GM13977 (cell line): ENCODE results near the gene SESN3.

ENCODE experiments used
- DNase-seq: peaks from one replicate; pipeline ENCODE4 v3.0.0; 2012; ENCODE audit warnings: low spot score
- in situ Hi-C: fragments of 300-500 bp; cut with MboI; formaldehyde crosslinking; loops from one replicate; pipeline ENCODE4 v1.12.0; 2022; ENCODE audit warnings: low sequenced_read_pairs, low pct_unique_long_range_greater_than_20kb, mixed read lengths, inconsistent platforms; ENCODE audit not compliant: unreplicated experiment
- TF ChIP-seq, protein P1 (sequence below): IDR thresholded peaks from 2 replicates; pipeline ENCODE4 v1.5.1; 2012; ENCODE audit warnings: mild to moderate bottlenecking, control low read depth; ENCODE audit not compliant: insufficient read depth; ENCODE audit errors: extremely low read depth, missing control alignments

SESN3 gene

DNA sequence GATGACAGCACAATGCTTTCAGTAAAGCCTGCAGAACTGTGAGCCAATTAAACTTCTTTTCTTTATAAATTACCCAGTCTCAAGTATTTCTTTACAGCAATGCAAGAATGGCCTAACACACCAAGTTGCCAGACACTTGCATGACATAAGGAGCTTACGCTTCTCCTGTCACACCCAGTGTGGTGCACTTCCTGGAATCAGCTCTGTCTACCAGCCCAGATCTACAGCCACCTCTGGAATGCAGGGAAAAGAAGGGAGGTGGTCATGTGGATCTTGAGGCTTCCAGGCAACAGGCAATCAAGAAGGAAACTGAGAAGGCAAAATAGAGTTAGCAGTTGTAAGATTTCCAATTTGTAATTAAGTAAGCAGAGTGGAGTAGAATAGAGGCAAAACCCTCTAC is 37.4 kb upstream of the SESN3 start:
- in situ Hi-C loops: no loop called here
- no peak for DNase-seq
- TF ChIP-seq, protein P1, sequence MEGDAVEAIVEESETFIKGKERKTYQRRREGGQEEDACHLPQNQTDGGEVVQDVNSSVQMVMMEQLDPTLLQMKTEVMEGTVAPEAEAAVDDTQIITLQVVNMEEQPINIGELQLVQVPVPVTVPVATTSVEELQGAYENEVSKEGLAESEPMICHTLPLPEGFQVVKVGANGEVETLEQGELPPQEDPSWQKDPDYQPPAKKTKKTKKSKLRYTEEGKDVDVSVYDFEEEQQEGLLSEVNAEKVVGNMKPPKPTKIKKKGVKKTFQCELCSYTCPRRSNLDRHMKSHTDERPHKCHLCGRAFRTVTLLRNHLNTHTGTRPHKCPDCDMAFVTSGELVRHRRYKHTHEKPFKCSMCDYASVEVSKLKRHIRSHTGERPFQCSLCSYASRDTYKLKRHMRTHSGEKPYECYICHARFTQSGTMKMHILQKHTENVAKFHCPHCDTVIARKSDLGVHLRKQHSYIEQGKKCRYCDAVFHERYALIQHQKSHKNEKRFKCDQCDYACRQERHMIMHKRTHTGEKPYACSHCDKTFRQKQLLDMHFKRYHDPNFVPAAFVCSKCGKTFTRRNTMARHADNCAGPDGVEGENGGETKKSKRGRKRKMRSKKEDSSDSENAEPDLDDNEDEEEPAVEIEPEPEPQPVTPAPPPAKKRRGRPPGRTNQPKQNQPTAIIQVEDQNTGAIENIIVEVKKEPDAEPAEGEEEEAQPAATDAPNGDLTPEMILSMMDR: no peak

GRCh38 chr11:95267601-95268213 is 36.7 kb upstream of the SESN3 start:
- DNase-seq: no peak
- TF ChIP-seq, protein P1: no peak
- in situ Hi-C loops: no loop called here

- TF ChIP-seq, protein P1: no peak
- in situ Hi-C loops: no loop called here
- no peak for DNase-seq
Measured at GRCh38 chr11:95266751-95267374, 35.9 kb upstream of the SESN3 start.

- no peak for DNase-seq
- in situ Hi-C loops: no loop called here
- TF ChIP-seq, protein P1: no peak
Measured at GRCh38 chr11:95264881-95265280, 33.9 kb upstream of the SESN3 start.

DNA sequence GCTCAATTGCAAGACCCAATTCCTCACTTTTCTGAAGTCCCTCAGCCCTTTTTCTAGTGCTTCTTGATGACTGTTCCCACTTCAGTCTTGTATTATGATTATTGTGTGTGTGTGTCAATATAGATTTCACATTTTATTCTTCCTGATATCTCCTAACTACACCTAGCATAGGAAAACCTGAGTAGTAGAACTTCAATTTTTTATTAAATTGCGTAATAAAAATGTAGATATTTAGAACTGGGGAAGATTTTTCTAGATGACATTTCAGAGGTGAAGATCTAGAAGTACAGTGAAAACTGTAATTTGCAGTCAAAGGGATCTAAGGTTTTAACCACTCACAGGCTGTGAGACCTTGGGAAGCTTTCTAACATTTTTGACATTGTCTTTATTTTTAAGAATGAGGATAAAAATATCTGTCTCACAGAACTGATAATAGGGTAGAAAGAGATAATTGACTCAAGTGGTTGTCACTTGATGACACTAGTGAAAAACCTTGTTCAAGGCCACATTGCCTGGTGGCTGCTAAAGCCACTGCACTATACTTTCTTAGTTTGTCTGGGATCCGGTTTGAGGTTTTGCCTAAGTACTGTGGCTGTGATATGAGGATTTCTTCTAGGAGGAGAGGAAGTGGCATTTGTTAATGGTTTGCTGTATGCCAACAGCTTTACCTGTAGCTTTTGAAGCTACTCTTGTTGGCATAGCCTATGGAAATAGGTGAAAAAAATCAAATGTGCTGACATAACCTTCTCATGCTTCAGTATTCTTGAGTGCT is 32.2 kb upstream of the SESN3 start:
- in situ Hi-C loops: no loop called here
- DNase-seq: no peak

DNA sequence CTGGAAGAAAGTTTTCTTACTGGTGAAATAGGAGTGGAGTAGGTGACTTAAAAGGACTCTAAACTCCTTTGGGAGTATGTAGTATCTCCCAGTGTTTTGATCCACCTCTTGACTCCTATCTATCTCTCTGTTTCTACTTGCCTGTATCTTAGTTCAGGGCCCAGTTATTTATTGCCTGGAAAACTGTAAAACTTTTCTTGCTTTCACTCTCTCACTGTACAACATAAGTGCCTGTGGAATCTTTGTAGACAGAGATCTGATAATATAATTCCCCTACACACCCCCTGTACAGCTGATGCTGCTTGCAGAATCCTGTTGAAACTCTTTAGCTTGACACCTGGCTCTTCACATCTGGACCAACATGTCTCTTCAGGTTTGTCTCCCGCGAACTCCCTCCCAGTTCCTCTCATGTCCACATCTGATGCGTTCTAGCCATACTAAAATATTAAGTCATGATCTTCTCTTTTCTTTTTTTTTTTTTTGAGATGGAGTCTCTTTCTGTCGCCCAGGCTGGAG is 26.5 kb upstream of the SESN3 start:
- in situ Hi-C loops: no loop called here
- TF ChIP-seq, protein P1: no peak
- DNase-seq: no peak

More for the DNA sequence above, 32.2 kb upstream of the SESN3 start:
- TF ChIP-seq, protein P1: no peak
